Activated CD8-positive, alpha-beta memory T cell treated with anti-CD3 and anti-CD28 coated beads, Interleukin-2, amount 50 U/mL, for 4 hours (primary cell): ENCODE measurements around the gene SERTAD2.

Source experiments
- DNase-seq: peaks from one replicate; pipeline ENCODE4 v3.0.0-alpha.2; 2020

SERTAD2 gene

GRCh38 chr2:64607381-64608304 is 46.1 kb downstream of the SERTAD2 start:
- DNase-seq = no peak

DNA sequence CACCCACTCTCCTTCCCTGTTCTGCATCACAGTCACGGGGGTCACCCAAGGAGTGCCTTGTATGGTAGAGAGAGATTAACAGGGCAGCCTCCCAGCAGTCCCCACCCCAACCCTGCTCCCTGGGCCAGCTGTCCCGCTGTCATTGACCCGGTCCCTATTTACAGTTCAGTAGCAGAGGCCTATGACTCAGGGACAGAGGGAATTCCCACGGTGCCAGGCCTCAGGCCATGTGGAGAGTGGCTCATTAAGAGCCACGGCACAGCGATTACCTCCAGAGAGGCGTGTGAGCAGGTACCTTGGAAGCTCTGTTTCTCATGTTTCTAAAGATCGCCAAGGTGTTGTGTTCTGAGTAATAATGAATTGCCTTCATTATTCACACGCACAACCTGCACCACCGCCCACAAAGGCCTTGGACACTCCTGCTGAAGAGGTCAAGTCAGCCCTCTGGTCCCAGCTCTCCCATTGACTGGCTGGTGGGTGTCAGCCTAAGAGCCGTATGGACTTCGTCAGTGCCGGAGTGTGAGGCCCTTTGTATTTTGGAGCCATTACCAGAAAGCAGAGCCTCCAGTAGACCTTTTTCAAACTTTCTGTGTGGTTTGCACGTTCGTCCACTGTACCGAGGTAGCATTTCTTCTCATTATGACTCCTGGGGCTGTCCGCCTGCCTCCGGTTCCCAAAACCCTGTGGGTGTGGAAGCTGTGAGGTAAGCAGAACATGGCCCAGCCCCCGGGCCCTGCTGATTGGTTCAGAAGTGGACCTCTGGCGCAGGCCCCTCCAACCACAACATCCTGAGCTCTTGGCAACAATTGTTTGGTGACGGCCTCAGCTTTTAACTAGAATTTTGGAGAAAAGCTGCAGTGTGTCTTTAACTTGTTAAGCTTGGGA is 47.0 kb downstream of the SERTAD2 start:
- DNase-seq = peak; percentile 80

- DNase-seq = no peak
Observed at GRCh38 chr2:64605991-64606478, 47.7 kb downstream of the SERTAD2 start.

GRCh38 chr2:64605026-64605471 is 48.7 kb downstream of the SERTAD2 start:
- DNase-seq = no peak

DNA sequence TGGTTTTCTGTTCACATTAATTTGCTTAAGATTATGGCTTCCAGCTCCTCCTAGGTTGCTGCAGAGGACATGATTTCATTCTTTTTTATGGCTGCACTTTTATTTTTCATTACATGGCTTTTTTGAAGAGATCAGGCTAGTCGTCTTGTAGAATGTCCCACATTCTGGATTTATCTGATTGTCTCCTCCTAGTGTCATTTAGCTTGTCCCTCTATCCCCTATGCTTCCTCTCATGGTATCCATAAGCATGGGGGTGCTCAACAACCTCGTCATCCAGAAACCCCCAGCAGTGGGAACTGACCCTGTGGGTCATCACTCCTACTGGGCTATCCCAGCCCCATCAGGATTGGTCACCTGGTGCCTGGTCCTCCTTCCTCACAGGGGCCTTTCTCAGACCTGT is 49.6 kb downstream of the SERTAD2 start:
- DNase-seq = no peak

- no peak for DNase-seq
Observed at GRCh38 chr2:64602436-64602835, 51.3 kb downstream of the SERTAD2 start.

- DNase-seq = no peak
Observed at GRCh38 chr2:64601785-64602391, 51.8 kb downstream of the SERTAD2 start.

DNA sequence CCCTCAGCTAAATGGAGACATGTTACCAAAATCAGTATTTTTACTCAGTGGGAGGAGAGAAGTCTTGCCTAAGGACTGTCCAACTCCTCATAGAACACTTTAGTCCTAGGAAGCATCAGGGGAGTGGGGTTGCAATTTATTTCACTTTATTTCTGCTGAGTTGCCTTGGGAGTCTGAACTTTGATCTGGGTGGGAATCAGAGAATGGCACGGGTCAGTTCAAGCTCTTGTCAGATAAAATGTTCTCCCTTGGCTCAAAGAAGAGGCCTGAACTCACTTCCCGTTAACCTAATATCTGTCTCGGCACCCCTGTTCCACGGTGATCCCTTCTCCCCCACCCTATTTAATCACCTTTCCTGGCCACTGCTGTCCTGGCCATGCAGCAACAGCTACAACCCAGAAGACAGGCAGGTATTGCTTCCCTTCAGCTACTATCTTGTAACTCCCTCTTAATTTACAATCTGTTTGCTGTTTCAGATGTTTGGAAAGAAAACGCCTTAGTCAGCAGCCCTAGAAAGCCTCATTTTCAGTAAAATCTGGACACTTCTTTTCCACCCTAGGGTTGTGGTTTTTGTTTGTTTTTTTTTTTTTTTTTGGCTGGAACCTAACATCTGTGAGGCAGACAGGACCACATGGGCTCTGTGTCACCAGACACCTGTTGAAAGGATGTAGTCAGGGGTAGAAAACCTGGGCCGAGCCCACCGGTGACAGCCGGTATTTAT is 52.5 kb downstream of the SERTAD2 start:
- no peak for DNase-seq

- no peak for DNase-seq
Observed at GRCh38 chr2:64599469-64599868, 54.2 kb downstream of the SERTAD2 start.

GRCh38 chr2:64598226-64598625 is 55.5 kb downstream of the SERTAD2 start:
- DNase-seq = no peak

- DNase-seq = no peak
Observed at GRCh38 chr2:64595397-64596176, 58.1 kb downstream of the SERTAD2 start.

- no peak for DNase-seq
Observed at GRCh38 chr2:64594226-64594989, 59.3 kb downstream of the SERTAD2 start.

- no peak for DNase-seq
Observed at GRCh38 chr2:64593035-64593655, 60.6 kb downstream of the SERTAD2 start.

GRCh38 chr2:64591188-64591587 is 62.5 kb downstream of the SERTAD2 start:
- DNase-seq = no peak

DNA sequence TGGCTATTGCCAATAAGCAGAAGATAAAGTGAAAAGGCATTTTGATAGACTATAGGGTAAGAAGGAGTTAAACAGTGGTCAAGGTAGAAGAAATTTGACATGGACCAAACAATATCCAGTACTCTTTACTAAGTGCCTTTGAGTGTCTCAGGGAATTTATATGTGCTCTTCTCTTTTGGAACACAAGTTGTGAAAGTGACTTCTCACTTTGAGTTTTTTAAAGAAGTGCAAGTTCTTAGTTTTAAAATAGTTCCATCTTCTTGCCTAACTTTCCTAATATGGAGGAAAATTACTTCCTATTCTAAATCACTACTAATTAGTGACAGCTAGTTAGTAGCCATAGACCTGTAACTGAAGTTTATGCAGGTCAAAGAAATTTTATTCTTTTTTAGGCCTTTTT is 66.2 kb downstream of the SERTAD2 start:
- no peak for DNase-seq

GRCh38 chr2:64586883-64587481 is 66.7 kb downstream of the SERTAD2 start:
- no peak for DNase-seq

DNA sequence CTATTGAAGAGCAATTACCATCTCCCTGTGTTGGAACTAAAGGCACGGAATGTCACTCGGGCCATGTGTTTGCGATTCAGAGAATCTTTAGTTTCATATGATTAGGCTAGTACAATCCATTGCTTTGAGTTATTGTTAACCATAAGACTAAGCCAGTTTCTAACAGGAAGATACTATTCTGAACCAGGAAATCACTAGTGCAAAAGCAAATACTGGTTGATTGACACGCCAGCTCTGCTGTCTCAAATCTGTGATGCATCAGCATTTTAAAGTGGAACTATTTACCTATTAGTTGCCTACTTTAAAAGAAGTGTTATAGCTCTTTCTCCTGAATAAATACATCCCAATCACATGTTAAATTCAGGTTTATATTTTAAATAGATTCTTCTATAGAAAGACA is 67.7 kb downstream of the SERTAD2 start:
- no peak for DNase-seq

- DNase-seq = no peak
Observed at GRCh38 chr2:64582774-64583340, 70.9 kb downstream of the SERTAD2 start.

DNA sequence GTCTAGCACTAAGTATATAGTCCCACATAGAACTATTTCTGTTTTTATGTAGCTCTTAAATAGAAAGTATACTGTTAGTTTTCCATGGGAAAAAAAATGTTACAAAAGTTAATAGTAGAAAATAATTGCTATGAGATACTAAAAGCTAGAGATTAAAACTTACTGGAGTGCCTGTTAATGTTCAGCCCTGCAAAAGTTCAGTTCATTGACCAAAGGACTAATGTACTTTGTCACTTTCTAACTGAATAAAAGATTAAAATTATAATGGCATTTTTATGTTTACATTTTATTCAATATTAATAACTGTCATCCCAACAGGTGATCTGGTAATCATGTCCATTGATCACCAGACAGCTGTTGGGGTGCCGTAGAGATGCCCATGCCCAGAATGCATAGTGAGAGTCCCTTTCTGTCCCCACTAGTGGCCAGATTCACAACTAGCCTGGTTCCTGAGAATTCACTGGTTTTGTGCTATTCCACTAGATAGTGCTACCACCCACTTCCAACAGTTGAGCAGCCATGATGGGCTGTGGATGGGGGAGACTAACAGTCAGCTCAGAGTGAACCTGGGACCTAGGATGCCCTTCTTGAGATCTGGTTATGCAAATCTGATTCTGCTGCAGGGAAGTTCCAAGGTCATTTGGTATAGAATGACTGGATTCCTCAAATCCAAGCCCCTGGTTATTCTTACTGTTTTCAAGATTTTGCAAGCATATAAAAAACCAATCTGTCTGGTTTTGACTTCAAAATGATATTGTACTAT is 71.8 kb downstream of the SERTAD2 start:
- DNase-seq = no peak
